ENCODE measurements around the gene NLRP6. TPM values are rescaled to one million over a fixed set of nuclear protein-coding genes. Genes with fewer than 3 reads are reported as not detected.

Gene NLRP6
- total and polyA plus RNA-seq, 2 of the 4 experiments (the other 2 are of a cell fraction), result not detected

DNA sequence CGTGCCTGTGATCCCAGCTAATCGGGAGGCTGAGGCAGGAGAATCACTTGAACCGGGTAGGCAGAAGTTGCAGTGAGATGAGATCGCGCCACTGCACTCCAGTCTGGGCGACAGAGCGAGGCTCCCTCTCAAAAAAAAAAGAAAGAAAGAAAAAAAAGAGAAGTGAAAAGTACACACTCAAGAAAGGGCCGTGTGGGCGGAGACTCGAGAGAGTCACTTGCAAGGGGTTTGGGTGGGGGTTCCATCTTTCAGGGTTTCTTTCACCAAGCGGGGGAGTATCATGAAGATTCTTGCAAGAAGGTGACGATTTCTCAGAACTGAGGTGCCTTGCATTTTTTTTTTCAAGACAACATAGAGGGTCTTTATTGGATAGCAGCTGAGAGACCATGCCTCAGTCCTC, 25.2 kb downstream of the NLRP6 start:
- Histone ChIP-seq H4K8ac (ENCODE audit: low read depth in 2 of 2, low read length in 2 of 2) (no peak overlapping the region), H4K20me1 (ENCODE audit: insufficient read depth, low read length) (no peaks in the 10 kb centered on the region), H3K27me3 (ENCODE audit: control insufficient read depth, insufficient read depth, low read length) (peaks cover 8% of the 10 kb centered on the region), H2BK120ac (ENCODE audit: low read depth, low read length) (no peak overlapping the region), H3K14ac (replicated peaks; ENCODE audit: low read depth, low read length) (no peak overlapping the region), H4K91ac (ENCODE audit: insufficient read depth, low read depth, low read length) (no peak overlapping the region), H3K9ac (ENCODE audit: low read depth, low read length) (no peak overlapping the region), H3K4me3 (ENCODE audit: insufficient read depth, low read depth, low read length) (no peak overlapping the region), H2BK15ac (ENCODE audit: low read depth, low read length) (no peak overlapping the region), H3K4me2 (ENCODE audit: low read depth, low read length) (no peak overlapping the region), H3K27ac (ENCODE audit: insufficient read depth, low read length) (no peak overlapping the region), H3K79me1 (ENCODE audit: low read depth in 1 of 2, low read length in 2 of 2) (no peaks in the 10 kb centered on the region), H3K9me1 (ENCODE audit: insufficient read depth, low read length) (no peaks in the 10 kb centered on the region), H2AFZ (replicated peaks; ENCODE audit: low read length, poor library complexity) (no peak overlapping the region), H3K18ac (ENCODE audit: low read depth, low read length) (no peak overlapping the region), H4K5ac (ENCODE audit: low read depth, low read length) (no peak overlapping the region), H2BK5ac (ENCODE audit: low read depth, low read length, poor library complexity, severe bottlenecking) (no peak overlapping the region), H3K4me1 (ENCODE audit: control insufficient read depth, insufficient read depth, low read length) (peaks cover 2% of the 10 kb centered on the region; the same call in 1 of the 2 replicates), H3K56ac (ENCODE audit: extremely low read depth, insufficient read depth, low read length) (no peak overlapping the region), H3K4ac (ENCODE audit: low read depth, low read length) (no peak overlapping the region), H3K9me3 (ENCODE audit: control insufficient read depth, insufficient read depth, low read length) (no peaks in the 10 kb centered on the region), H2AK5ac (ENCODE audit: low read depth, low read length) (no peak overlapping the region), H2BK20ac (ENCODE audit: low read depth, low read length) (no peak overlapping the region), H2AK9ac (replicated peaks; ENCODE audit: low read depth, low read length, poor library complexity) (no peak overlapping the region), H3K23ac (ENCODE audit: low read depth, low read length) (no peak overlapping the region), H3K36me3 (ENCODE audit: control insufficient read depth, insufficient read depth, low read length) (no peaks in the 10 kb centered on the region)
- dilution Hi-C loops (cut with HindIII; ENCODE audit: low sequenced_read_pairs, unreplicated experiment), result no loop called here
- DNase-seq, result no peak
- BruUV-seq (replicated peaks), result no TSS peak
- CTCF ChIA-PET, result no interaction called here
- POLR2A ChIA-PET (ENCODE audit: unreplicated experiment), result no interaction called here
- in situ Hi-C loops (cut with MboI; ENCODE audit: low sequenced_read_pairs), result loop anchor here (10.0 kb wide), 2 partner anchors 51 to 151 kb away; partner anchors contain the start of gene PTDSS2
- no peak for TF ChIP-seq MXI1 (IDR thresholded peaks at IDR 0.05; ENCODE audit: borderline replicate concordance, low read depth, low read length)
- TF ChIP-seq BHLHE40 (IDR thresholded peaks at IDR 0.05; ENCODE audit: low read depth, low read length), result no peak
- TF ChIP-seq ELK1 (IDR thresholded peaks at IDR 0.05; ENCODE audit: borderline replicate concordance, low read depth, low read length), result no peak
- no peak for TF ChIP-seq RFX5 (IDR thresholded peaks at IDR 0.05; ENCODE audit: low read depth, low read length)
- TF ChIP-seq, protein P1, sequence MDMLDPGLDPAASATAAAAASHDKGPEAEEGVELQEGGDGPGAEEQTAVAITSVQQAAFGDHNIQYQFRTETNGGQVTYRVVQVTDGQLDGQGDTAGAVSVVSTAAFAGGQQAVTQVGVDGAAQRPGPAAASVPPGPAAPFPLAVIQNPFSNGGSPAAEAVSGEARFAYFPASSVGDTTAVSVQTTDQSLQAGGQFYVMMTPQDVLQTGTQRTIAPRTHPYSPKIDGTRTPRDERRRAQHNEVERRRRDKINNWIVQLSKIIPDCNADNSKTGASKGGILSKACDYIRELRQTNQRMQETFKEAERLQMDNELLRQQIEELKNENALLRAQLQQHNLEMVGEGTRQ (IDR thresholded peaks at IDR 0.05; ENCODE audit: low read depth, low read length), result no peak
- TF ChIP-seq NFE2L2 (IDR thresholded peaks at IDR 0.05; ENCODE audit: low read depth, low read length), result no peak
- TF ChIP-seq MAFK (IDR thresholded peaks at IDR 0.05; ENCODE audit: low read depth, low read length), result no peak
- no peak for TF ChIP-seq POLR2A (IDR thresholded peaks at IDR 0.05; ENCODE audit: low read depth, low read length)
- no peak for TF ChIP-seq FOS (IDR thresholded peaks at IDR 0.05; ENCODE audit: low read depth, low read length)
- no peak for TF ChIP-seq SMC3 (IDR thresholded peaks at IDR 0.05; ENCODE audit: low read depth, low read length)
- TF ChIP-seq CEBPB (IDR thresholded peaks at IDR 0.05; ENCODE audit: low read depth, low read length), result no peak
- no peak for TF ChIP-seq CHD1 (IDR thresholded peaks at IDR 0.05; ENCODE audit: low read depth, low read length)
- TF ChIP-seq, protein P2, sequence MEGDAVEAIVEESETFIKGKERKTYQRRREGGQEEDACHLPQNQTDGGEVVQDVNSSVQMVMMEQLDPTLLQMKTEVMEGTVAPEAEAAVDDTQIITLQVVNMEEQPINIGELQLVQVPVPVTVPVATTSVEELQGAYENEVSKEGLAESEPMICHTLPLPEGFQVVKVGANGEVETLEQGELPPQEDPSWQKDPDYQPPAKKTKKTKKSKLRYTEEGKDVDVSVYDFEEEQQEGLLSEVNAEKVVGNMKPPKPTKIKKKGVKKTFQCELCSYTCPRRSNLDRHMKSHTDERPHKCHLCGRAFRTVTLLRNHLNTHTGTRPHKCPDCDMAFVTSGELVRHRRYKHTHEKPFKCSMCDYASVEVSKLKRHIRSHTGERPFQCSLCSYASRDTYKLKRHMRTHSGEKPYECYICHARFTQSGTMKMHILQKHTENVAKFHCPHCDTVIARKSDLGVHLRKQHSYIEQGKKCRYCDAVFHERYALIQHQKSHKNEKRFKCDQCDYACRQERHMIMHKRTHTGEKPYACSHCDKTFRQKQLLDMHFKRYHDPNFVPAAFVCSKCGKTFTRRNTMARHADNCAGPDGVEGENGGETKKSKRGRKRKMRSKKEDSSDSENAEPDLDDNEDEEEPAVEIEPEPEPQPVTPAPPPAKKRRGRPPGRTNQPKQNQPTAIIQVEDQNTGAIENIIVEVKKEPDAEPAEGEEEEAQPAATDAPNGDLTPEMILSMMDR (conservative IDR thresholded peaks at IDR 0.05; ENCODE audit: low read depth, low read length), result no peak
- TF ChIP-seq MAZ (IDR thresholded peaks at IDR 0.05; ENCODE audit: borderline replicate concordance, low read depth, low read length), result no peak
- no peak for TF ChIP-seq RCOR1 (IDR thresholded peaks at IDR 0.05; ENCODE audit: insufficient replicate concordance, low read length)
- TF ChIP-seq RAD21 (IDR thresholded peaks at IDR 0.05; ENCODE audit: low read length), result no peak
- WGBS, 2 experiments (ENCODE audit: extremely low coverage in 2 of 2, insufficient read length in 1 of 2), result 60% methylated on average over 1 of the region's 12 CpGs; no CpG with 5 or more reads in 1 of the 2 experiments
- intact Hi-C loops (cut with micrococcal nuclease), result no loop called here
- no peak for ATAC-seq (ENCODE audit: low read depth)
